IMR-90 (cell line): ENCODE measurements around the gene SLX9. TPM values are rescaled to one million over a fixed set of nuclear protein-coding genes. Genes with fewer than 3 reads are reported as not detected.
A peak's percentile ranks its signal among the peaks of the same experiment; 100 is the strongest.

Experiments
- ATAC-seq: fragments of 200-7000 bp; cut with Tn5 transposase; 2 replicates; pipeline ENCODE4 v1.9.1; 2020; ENCODE audit warnings: low read depth, mild to moderate bottlenecking, moderate library complexity
- BruUV-seq: library from RNA; stranded (reverse); fragments of 400-500 nt; replicated peaks from 2 replicates; lab custom pipeline; 2021; lab: Mats Ljungman, UMichigan
- CTCF ChIA-PET: fragments of 300-600 bp; formaldehyde crosslinking; extraction: SDS; loops from one replicate; lab custom pipeline; 2021; ENCODE audit warnings: antibody characterized with exemption; lab: Yijun Ruan, JAX
- POLR2A ChIA-PET: fragments of 300-600 bp; sonication (Branson Sonifier 250); formaldehyde crosslinking; loops from one replicate; lab custom pipeline; 2022; ENCODE audit warnings: antibody characterized with exemption; ENCODE audit not compliant: unreplicated experiment; lab: Charles Lee
- DNase-seq: peaks from one replicate; pipeline ENCODE4 v3.0.0; 2013
- H2AFZ ChIP-seq: replicated peaks from 2 replicates; pipeline ENCODE3; 2013; ENCODE audit warnings: low read length, mild to moderate bottlenecking; ENCODE audit not compliant: poor library complexity
- H2AK5ac ChIP-seq: 2 replicates; pipeline ENCODE4 v1.6.1; 2013; ENCODE audit warnings: low read depth, low read length, inconsistent platforms
- H2AK9ac ChIP-seq: replicated peaks from 2 replicates; pipeline ENCODE3; 2013; ENCODE audit warnings: mild to moderate bottlenecking, low read depth, low read length, moderate library complexity; ENCODE audit not compliant: poor library complexity
- H2BK120ac ChIP-seq: 2 replicates; pipeline ENCODE4 v1.6.1; 2013; ENCODE audit warnings: low read depth, low read length, inconsistent platforms
- H2BK15ac ChIP-seq: 3 replicates; pipeline ENCODE4 v1.6.1; 2013; ENCODE audit warnings: low read depth, low read length, inconsistent platforms
- H2BK20ac ChIP-seq: 2 replicates; pipeline ENCODE4 v1.6.1; 2013; ENCODE audit warnings: low read depth, mild to moderate bottlenecking, inconsistent platforms, low read length, moderate library complexity
- H2BK5ac ChIP-seq: 2 replicates; pipeline ENCODE4 v1.6.1; 2013; ENCODE audit warnings: mild to moderate bottlenecking, low read depth, low read length, inconsistent platforms; ENCODE audit not compliant: poor library complexity, severe bottlenecking
- H3K14ac ChIP-seq: replicated peaks from 2 replicates; pipeline ENCODE4 v1.6.1; 2013; ENCODE audit warnings: low read depth, low read length, inconsistent platforms
- H3K18ac ChIP-seq: 2 replicates; pipeline ENCODE4 v1.6.1; 2013; ENCODE audit warnings: low read depth, low read length, control low read depth
- H3K23ac ChIP-seq: 2 replicates; pipeline ENCODE4 v1.6.1; 2013; ENCODE audit warnings: low read depth, low read length, inconsistent platforms
- H3K27ac ChIP-seq: 2 replicates; pipeline ENCODE4 v1.5.1; 2013; ENCODE audit warnings: mild to moderate bottlenecking, control low read depth, low read length; ENCODE audit not compliant: insufficient read depth
- H3K27me3 ChIP-seq: 2 replicates; pipeline ENCODE4 v1.6.1; 2013; ENCODE audit warnings: low read length; ENCODE audit not compliant: control insufficient read depth, insufficient read depth
- H3K36me3 ChIP-seq: 2 replicates; pipeline ENCODE4 v1.6.1; 2013; ENCODE audit warnings: low read length, mixed read lengths; ENCODE audit not compliant: control insufficient read depth, insufficient read depth
- H3K4ac ChIP-seq: 2 replicates; pipeline ENCODE4 v1.6.1; 2013; ENCODE audit warnings: low read depth, low read length, inconsistent platforms
- H3K4me1 ChIP-seq: 2 replicates; pipeline ENCODE4 v1.6.1; 2013; ENCODE audit warnings: low read length, mixed read lengths; ENCODE audit not compliant: control insufficient read depth, insufficient read depth
- H3K4me2 ChIP-seq: 2 replicates; pipeline ENCODE4 v1.6.1; 2013; ENCODE audit warnings: low read depth, mild to moderate bottlenecking, control low read depth, low read length, moderate library complexity
- H3K4me3 ChIP-seq: 2 replicates; pipeline ENCODE4 v1.5.1; 2013; ENCODE audit warnings: low read depth, mild to moderate bottlenecking, control low read depth, low read length, moderate library complexity; ENCODE audit not compliant: insufficient read depth
- H3K56ac ChIP-seq: 2 replicates; pipeline ENCODE4 v1.6.1; 2013; ENCODE audit warnings: low read length, inconsistent platforms; ENCODE audit not compliant: insufficient read depth; ENCODE audit errors: extremely low read depth
- H3K79me1 ChIP-seq, 2 experiments: 2 replicates each; pipeline ENCODE4 v1.6.1; 2013; ENCODE audit warnings: low read length in 2 of 2, inconsistent platforms in 1 of 2, low read depth in 1 of 2
- H3K9ac ChIP-seq: 2 replicates; pipeline ENCODE4 v1.6.1; 2013; ENCODE audit warnings: low read depth, low read length, control low read depth
- H3K9me1 ChIP-seq: 2 replicates; pipeline ENCODE4 v1.6.1; 2013; ENCODE audit warnings: low read length, inconsistent platforms; ENCODE audit not compliant: insufficient read depth
- H3K9me3 ChIP-seq: 2 replicates; pipeline ENCODE4 v1.6.1; 2013; ENCODE audit warnings: low read length; ENCODE audit not compliant: control insufficient read depth, insufficient read depth
- H4K20me1 ChIP-seq: 2 replicates; pipeline ENCODE4 v1.6.1; 2013; ENCODE audit warnings: low read length, inconsistent platforms; ENCODE audit not compliant: insufficient read depth
- H4K5ac ChIP-seq: 2 replicates; pipeline ENCODE4 v1.6.1; 2013; ENCODE audit warnings: mild to moderate bottlenecking, low read depth, low read length, control low read depth
- H4K8ac ChIP-seq, 2 experiments: 2 replicates each; pipeline ENCODE4 v1.6.1; 2013; ENCODE audit warnings: low read depth in 2 of 2, low read length in 2 of 2, control low read depth in 1 of 2, inconsistent platforms in 1 of 2
- H4K91ac ChIP-seq: 2 replicates; pipeline ENCODE4 v1.6.1; 2013; ENCODE audit warnings: low read depth, low read length, inconsistent platforms; ENCODE audit not compliant: insufficient read depth
- BHLHE40 ChIP-seq: fragments of 150-350 bp; IDR thresholded peaks from 2 replicates; pipeline ENCODE4 v1.6.1; 2016; ENCODE audit warnings: mild to moderate bottlenecking, low read depth, low read length
- CEBPB ChIP-seq: IDR thresholded peaks from 2 replicates; pipeline ENCODE4 v1.6.1; 2012; ENCODE audit warnings: low read depth, low read length, improper control_type of control experiment
- CTCF ChIP-seq: conservative IDR thresholded peaks from 2 replicates; pipeline ENCODE4 v1.5.1; 2012; ENCODE audit warnings: mild to moderate bottlenecking, low read depth, low read length, improper control_type of control experiment
- ELK1 ChIP-seq: fragments of 150-350 bp; IDR thresholded peaks from 2 replicates; pipeline ENCODE4 v1.6.1; 2016; ENCODE audit warnings: low read depth, mild to moderate bottlenecking, low read length, moderate library complexity, borderline replicate concordance
- FOS ChIP-seq: fragments of 150-350 bp; IDR thresholded peaks from 2 replicates; pipeline ENCODE4 v1.6.1; 2016; ENCODE audit warnings: low read depth, low read length
- MAFK ChIP-seq: IDR thresholded peaks from 2 replicates; pipeline ENCODE4 v1.6.1; 2012; ENCODE audit warnings: low read depth, low read length, improper control_type of control experiment
- MAZ ChIP-seq: IDR thresholded peaks from 2 replicates; pipeline ENCODE4 v1.6.1; 2012; ENCODE audit warnings: low read depth, mild to moderate bottlenecking, low read length, improper control_type of control experiment, moderate library complexity, borderline replicate concordance
- MXI1 ChIP-seq: IDR thresholded peaks from 2 replicates; pipeline ENCODE4 v1.6.1; 2012; ENCODE audit warnings: low read depth, mild to moderate bottlenecking, low read length, moderate library complexity, borderline replicate concordance
- NFE2L2 ChIP-seq: fragments of 150-350 bp; IDR thresholded peaks from 2 replicates; pipeline ENCODE4 v1.6.1; 2016; ENCODE audit warnings: low read depth, mild to moderate bottlenecking, low read length
- RAD21 ChIP-seq: IDR thresholded peaks from 2 replicates; pipeline ENCODE4 v1.6.1; 2012; ENCODE audit warnings: low read length, improper control_type of control experiment
- RCOR1 ChIP-seq: IDR thresholded peaks from 2 replicates; pipeline ENCODE4 v1.6.1; 2012; ENCODE audit warnings: mild to moderate bottlenecking, low read length, improper control_type of control experiment; ENCODE audit not compliant: insufficient replicate concordance
- RFX5 ChIP-seq: IDR thresholded peaks from 2 replicates; pipeline ENCODE4 v1.8.0; 2012; ENCODE audit warnings: low read depth, mild to moderate bottlenecking, low read length, moderate library complexity
- WGBS, 2 experiments: methylation state at CpG; one replicate each; pipeline versions ENCODE4 v1.1.5 to v1.1.7; 2013; ENCODE audit warnings: missing lambda C conversion rate in 2 of 2; ENCODE audit not compliant: insufficient read length in 1 of 2; ENCODE audit errors: extremely low coverage in 2 of 2; 5-methylcytosine and 5-hydroxymethylcytosine counted together
- dilution Hi-C: fragments of 300-500 bp; cut with HindIII; formaldehyde crosslinking; loops from one replicate; pipeline ENCODE4 v1.14.3; 2018; ENCODE audit warnings: low sequenced_read_pairs; ENCODE audit not compliant: unreplicated experiment
- in situ Hi-C: fragments of 300-500 bp; cut with MboI; formaldehyde crosslinking; loops from 3 replicates; pipeline ENCODE4 v1.14.3; 2019; ENCODE audit warnings: low sequenced_read_pairs, inconsistent platforms, mixed read lengths
- intact Hi-C: fragments of 100-400 bp; cut with micrococcal nuclease; formaldehyde crosslinking; loops from 2 replicates; pipeline ENCODE4 v1.10.0; 2022
- polyA plus RNA-seq, 3 experiments: library from polyadenylated mRNA; depleted of rRNA; stranded (reverse); fragments of >200 nt; gene quantifications; 2 replicates each; pipeline ENCODE4 v1.2.3, GENCODE V29; 2012; ENCODE audit warnings: low replicate concordance in 1 of 3
- total RNA-seq: library from RNA; depleted of rRNA; stranded (reverse); fragments of >200 nt; gene quantifications from 2 replicates; pipeline ENCODE4 v1.2.3, GENCODE V29; 2012

SLX9 gene
- total and polyA plus RNA-seq, 2 of the 4 experiments (the other 2 are of a cell fraction), result 10.4 to 21.7 TPM

GRCh38 chr21:44971672-44971995, 31.8 kb downstream of the SLX9 start (continued):
- TF ChIP-seq CTCF (no peak), RFX5 (no peak)

GRCh38 chr21:44972301-44972814, 32.5 kb downstream of the SLX9 start:
- in situ Hi-C loops (no loop called here), intact Hi-C loops (no loop called here), dilution Hi-C loops (no loop called here)
- Histone ChIP-seq H2AFZ (peak overlapping the region; percentile 58), H3K27me3 (no peaks in the 10 kb centered on the region), H3K56ac (no peak overlapping the region), H2BK5ac (peak overlapping the region; percentile 38), H3K4ac (peak overlapping the region; percentile 26; the same call in 1 of the 2 replicates), H3K4me2 (no peak overlapping the region), H3K79me1 (peaks cover 7 to 33% of the 10 kb centered on the region in 2 experiments; a peak in 3 of 4 replicates), H2BK15ac (no peak overlapping the region; the same call in 2 of the 3 replicates), H3K4me1 (peaks cover 25% of the 10 kb centered on the region), H3K4me3 (no peak overlapping the region), H3K23ac (no peak overlapping the region), H3K18ac (no peak overlapping the region), H4K20me1 (peaks cover 3% of the 10 kb centered on the region; the same call in 1 of the 2 replicates), H3K36me3 (peaks cover 38% of the 10 kb centered on the region), H3K9me3 (no peaks in the 10 kb centered on the region), H3K27ac (no peak overlapping the region), H3K14ac (no peak overlapping the region), H2AK9ac (no peak overlapping the region), H3K9ac (no peak overlapping the region), H3K9me1 (peaks cover 23% of the 10 kb centered on the region), H2AK5ac (peak overlapping the region; percentile 85), H4K8ac (no peak overlapping the region), H2BK120ac (no peak overlapping the region), H4K5ac (no peak overlapping the region), H2BK20ac (no peak overlapping the region), H4K91ac (no peak overlapping the region)
- BruUV-seq, result no TSS peak
- ATAC-seq (no peak), DNase-seq (no peak)
- ChIA-PET CTCF (no interaction called here), POLR2A (no interaction called here)
- WGBS, 2 experiments, result 90% methylated on average over 10 of the region's 19 CpGs; no CpG with 5 or more reads in 1 of the 2 experiments
- TF ChIP-seq MAZ, result no peak
- TF ChIP-seq MXI1, result no peak
- no peak for TF ChIP-seq FOS
- no peak for TF ChIP-seq NFE2L2
- no peak for TF ChIP-seq ELK1
- no peak for TF ChIP-seq CEBPB
- TF ChIP-seq BHLHE40, result no peak
- no peak for TF ChIP-seq RAD21
- no peak for TF ChIP-seq MAFK
- no peak for TF ChIP-seq RFX5
- TF ChIP-seq RCOR1, result no peak
- TF ChIP-seq CTCF, result no peak
